Measurements from ENCODE around the gene FBXO40. TPM values are rescaled to one million over a fixed set of nuclear protein-coding genes. Genes with fewer than 3 reads are reported as not detected.

Gene FBXO40
- total and polyA plus RNA-seq, 2 of the 13 experiments (the other 11 are each of a cell fraction or from before 2014, with no cell fraction given), result not detected

DNA sequence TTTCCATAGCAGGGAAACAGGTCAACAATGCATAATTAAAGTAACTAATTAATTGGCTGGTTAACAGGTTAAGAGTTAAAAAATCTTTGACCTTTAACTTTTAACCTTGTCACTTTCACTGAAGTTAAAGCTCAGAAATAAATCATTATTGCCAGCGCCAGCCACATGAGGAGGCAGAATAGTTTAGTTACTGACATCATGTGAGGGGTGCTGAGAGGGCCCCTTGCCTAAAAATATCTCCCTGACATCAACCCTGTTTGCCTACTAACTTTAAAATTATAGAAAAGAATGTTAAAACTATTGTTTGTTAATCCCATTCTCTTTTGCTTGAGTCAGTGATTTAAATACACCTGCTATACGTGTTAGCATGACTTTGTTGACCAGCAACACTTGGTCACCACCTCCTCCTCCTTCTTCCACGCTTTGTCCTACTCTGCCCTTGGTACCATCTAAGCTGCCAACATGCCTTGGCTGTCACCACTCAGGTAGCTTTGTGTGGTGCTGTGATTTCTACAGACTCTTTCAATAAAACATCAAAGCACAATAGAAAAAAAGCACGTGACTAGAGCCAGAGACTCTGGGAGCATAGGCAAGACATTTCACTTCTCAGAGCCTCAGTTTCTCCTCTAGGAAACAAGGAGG lies 2.7 kb downstream of the FBXO40 start:
- in situ Hi-C loops (cut with HindIII; ENCODE audit: extremely low pct_ligation_motif_present, low pct_unique_long_range_greater_than_20kb) (no loop called here), intact Hi-C loops (cut with micrococcal nuclease; ENCODE audit: unreplicated experiment) (no loop called here)
- Histone ChIP-seq H3K79me2 (ENCODE audit: insufficient read depth, low read length) (no peaks in the 10 kb centered on the region), H2AFZ (ENCODE audit: low read length) (no peak overlapping the region), H3K4me3 (replicated peaks in 1 of 3; ENCODE audit: insufficient read depth in 1 of 3, low read depth in 2 of 3, low read length in 3 of 3) (no peak overlapping the region), H3K9ac (ENCODE audit: insufficient read depth, low read depth, low read length) (no peak overlapping the region), H3K27ac (ENCODE audit: extremely low read length, insufficient read depth, low read length) (no peak overlapping the region), H3K27me3 (ENCODE audit: control insufficient read depth in 1 of 2, insufficient read depth in 2 of 2, low read length in 2 of 2) (no peaks in the 10 kb centered on the region), H3K9me3 (ENCODE audit: low read length) (no peaks in the 10 kb centered on the region), H3K4me2 (ENCODE audit: low read depth, low read length) (no peak overlapping the region), H3K36me3 (replicated peaks in 1 of 2; ENCODE audit: control insufficient read depth in 1 of 2, insufficient read depth in 2 of 2, low read length in 2 of 2) (no peaks in the 10 kb centered on the region), H3K4me1 (ENCODE audit: insufficient read depth, low read length) (peaks cover 13% of the 10 kb centered on the region), H4K20me1 (ENCODE audit: insufficient read depth, low read length) (no peaks in the 10 kb centered on the region)
- ATAC-seq (no peak), FAIRE-seq (no peak), DNase-seq (ENCODE audit: low spot score) (no peak)
- ChIA-PET POLR2A (no interaction called here), CTCF (ENCODE audit: low intra/inter-chr PET ratio, low total read pairs) (no interaction called here)
- WGBS (ENCODE audit: low lambda C conversion rate), result 30% methylated on average over 4 of the region's 4 CpGs
- no TSS peak for BruUV-seq (replicated peaks)
- TF ChIP-seq ZNF605 (CRISPR knock-in tag; IDR thresholded peaks at IDR 0.05) (no peak), KLF11 (CRISPR knock-in tag; IDR thresholded peaks at IDR 0.05) (no peak), KDM4B (CRISPR knock-in tag; IDR thresholded peaks at IDR 0.05) (no peak), ZNF615 (CRISPR knock-in tag; IDR thresholded peaks at IDR 0.05; ENCODE audit: borderline replicate concordance) (no peak), NCOA2 (CRISPR knock-in tag; IDR thresholded peaks at IDR 0.05) (no peak), SMAD3 (CRISPR knock-in tag; IDR thresholded peaks at IDR 0.05) (no peak), SRY (CRISPR knock-in tag; IDR thresholded peaks at IDR 0.05) (no peak), ZNF557 (CRISPR knock-in tag; IDR thresholded peaks at IDR 0.05) (no peak), ZNF619 (CRISPR knock-in tag; IDR thresholded peaks at IDR 0.05) (no peak), ZBTB7B (CRISPR knock-in tag; IDR thresholded peaks at IDR 0.05) (no peak), SKI (IDR thresholded peaks at IDR 0.05; ENCODE audit: partially characterized antibody) (no peak), ZNF263 (CRISPR knock-in tag; IDR thresholded peaks at IDR 0.05) (no peak), ZSCAN30 (CRISPR knock-in tag; IDR thresholded peaks at IDR 0.05) (no peak)
- TF ChIP-seq, protein P1, sequence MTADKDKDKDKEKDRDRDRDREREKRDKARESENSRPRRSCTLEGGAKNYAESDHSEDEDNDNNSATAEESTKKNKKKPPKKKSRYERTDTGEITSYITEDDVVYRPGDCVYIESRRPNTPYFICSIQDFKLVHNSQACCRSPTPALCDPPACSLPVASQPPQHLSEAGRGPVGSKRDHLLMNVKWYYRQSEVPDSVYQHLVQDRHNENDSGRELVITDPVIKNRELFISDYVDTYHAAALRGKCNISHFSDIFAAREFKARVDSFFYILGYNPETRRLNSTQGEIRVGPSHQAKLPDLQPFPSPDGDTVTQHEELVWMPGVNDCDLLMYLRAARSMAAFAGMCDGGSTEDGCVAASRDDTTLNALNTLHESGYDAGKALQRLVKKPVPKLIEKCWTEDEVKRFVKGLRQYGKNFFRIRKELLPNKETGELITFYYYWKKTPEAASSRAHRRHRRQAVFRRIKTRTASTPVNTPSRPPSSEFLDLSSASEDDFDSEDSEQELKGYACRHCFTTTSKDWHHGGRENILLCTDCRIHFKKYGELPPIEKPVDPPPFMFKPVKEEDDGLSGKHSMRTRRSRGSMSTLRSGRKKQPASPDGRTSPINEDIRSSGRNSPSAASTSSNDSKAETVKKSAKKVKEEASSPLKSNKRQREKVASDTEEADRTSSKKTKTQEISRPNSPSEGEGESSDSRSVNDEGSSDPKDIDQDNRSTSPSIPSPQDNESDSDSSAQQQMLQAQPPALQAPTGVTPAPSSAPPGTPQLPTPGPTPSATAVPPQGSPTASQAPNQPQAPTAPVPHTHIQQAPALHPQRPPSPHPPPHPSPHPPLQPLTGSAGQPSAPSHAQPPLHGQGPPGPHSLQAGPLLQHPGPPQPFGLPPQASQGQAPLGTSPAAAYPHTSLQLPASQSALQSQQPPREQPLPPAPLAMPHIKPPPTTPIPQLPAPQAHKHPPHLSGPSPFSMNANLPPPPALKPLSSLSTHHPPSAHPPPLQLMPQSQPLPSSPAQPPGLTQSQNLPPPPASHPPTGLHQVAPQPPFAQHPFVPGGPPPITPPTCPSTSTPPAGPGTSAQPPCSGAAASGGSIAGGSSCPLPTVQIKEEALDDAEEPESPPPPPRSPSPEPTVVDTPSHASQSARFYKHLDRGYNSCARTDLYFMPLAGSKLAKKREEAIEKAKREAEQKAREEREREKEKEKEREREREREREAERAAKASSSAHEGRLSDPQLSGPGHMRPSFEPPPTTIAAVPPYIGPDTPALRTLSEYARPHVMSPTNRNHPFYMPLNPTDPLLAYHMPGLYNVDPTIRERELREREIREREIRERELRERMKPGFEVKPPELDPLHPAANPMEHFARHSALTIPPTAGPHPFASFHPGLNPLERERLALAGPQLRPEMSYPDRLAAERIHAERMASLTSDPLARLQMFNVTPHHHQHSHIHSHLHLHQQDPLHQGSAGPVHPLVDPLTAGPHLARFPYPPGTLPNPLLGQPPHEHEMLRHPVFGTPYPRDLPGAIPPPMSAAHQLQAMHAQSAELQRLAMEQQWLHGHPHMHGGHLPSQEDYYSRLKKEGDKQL (CRISPR knock-in tag; IDR thresholded peaks at IDR 0.05; ENCODE audit: low read depth), result no peak
- TF ChIP-seq, protein P2, sequence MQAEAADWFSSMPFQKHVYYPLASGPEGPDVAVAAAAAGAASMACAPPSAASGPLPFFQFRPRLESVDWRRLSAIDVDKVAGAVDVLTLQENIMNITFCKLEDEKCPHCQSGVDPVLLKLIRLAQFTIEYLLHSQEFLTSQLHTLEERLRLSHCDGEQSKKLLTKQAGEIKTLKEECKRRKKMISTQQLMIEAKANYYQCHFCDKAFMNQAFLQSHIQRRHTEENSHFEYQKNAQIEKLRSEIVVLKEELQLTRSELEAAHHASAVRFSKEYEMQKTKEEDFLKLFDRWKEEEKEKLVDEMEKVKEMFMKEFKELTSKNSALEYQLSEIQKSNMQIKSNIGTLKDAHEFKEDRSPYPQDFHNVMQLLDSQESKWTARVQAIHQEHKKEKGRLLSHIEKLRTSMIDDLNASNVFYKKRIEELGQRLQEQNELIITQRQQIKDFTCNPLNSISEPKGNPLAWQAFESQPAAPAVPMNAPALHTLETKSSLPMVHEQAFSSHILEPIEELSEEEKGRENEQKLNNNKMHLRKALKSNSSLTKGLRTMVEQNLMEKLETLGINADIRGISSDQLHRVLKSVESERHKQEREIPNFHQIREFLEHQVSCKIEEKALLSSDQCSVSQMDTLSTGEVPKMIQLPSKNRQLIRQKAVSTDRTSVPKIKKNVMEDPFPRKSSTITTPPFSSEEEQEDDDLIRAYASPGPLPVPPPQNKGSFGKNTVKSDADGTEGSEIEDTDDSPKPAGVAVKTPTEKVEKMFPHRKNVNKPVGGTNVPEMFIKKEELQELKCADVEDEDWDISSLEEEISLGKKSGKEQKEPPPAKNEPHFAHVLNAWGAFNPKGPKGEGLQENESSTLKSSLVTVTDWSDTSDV (CRISPR knock-in tag; IDR thresholded peaks at IDR 0.05), result no peak
- TF ChIP-seq, protein P3, sequence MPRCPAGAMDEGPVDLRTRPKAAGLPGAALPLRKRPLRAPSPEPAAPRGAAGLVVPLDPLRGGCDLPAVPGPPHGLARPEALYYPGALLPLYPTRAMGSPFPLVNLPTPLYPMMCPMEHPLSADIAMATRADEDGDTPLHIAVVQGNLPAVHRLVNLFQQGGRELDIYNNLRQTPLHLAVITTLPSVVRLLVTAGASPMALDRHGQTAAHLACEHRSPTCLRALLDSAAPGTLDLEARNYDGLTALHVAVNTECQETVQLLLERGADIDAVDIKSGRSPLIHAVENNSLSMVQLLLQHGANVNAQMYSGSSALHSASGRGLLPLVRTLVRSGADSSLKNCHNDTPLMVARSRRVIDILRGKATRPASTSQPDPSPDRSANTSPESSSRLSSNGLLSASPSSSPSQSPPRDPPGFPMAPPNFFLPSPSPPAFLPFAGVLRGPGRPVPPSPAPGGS (CRISPR knock-in tag; IDR thresholded peaks at IDR 0.05), result no peak
- TF ChIP-seq, protein P4, sequence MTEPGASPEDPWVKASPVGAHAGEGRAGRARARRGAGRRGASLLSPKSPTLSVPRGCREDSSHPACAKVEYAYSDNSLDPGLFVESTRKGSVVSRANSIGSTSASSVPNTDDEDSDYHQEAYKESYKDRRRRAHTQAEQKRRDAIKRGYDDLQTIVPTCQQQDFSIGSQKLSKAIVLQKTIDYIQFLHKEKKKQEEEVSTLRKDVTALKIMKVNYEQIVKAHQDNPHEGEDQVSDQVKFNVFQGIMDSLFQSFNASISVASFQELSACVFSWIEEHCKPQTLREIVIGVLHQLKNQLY (CRISPR knock-in tag; IDR thresholded peaks at IDR 0.05), result no peak

All from HepG2 (cell line).